HG03196 (cell line): ENCODE results near the gene REPS2.

Source experiments
- ATAC-seq: cut with Tn5 transposase; IDR thresholded peaks from one replicate; pipeline ENCODE4 v1.9.1; 2021; ENCODE audit not compliant: unreplicated experiment

The REPS2 gene

DNA sequence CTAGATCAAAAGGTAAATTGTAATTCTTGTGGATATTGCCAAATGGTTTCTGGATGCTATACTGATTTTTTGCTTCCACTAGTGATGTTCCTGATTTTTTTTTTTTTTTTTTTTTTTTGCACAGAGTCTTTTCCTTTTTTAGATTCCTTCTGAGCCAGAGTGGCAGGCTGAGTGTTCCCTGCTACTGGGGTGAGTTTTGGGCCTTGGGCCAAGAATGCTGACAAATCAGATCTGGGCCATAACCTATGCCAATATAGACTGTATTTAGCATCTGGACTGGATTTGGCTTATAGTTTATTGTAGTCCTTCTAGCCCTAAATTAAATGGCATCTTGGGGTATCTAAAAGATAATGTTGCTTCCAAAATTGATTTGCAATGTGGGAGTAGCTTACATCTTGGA, 52.8 kb downstream of the REPS2 start:
- ATAC-seq = no peak

GRCh38 chrX:17000751-17001150, 54.3 kb downstream of the REPS2 start:
- ATAC-seq = no peak

GRCh38 chrX:17005712-17006368, 59.4 kb downstream of the REPS2 start:
- no peak for ATAC-seq

DNA sequence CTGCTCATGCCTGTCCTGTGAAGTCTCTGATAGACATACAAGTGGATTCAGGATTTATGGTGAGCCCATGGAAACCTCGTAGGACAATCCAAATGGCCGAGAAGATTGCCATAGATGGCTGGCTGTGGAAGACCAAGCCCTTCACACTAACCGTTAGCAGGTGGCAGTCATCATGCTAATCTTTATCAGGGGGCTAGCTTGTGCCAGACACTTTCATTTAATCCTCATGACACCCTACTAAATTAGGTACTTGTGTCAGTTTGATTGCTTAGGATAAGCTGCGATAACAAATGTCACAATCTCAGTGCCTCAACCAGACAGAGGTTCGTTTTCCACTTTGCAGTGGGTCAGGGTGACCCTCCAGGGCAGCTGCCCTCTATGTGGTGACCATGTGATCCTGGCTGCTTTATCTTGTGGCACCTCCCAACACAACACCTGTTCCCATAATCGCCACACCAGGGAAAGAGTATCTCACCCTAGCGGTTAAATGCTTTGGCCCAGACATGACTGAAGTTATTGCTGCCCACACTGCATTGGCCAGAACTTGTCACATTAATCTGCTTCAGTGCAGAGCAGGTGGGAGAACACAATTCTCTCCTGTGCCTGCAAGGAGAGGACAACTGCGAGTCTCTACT, 60.8 kb downstream of the REPS2 start:
- ATAC-seq = no peak

DNA sequence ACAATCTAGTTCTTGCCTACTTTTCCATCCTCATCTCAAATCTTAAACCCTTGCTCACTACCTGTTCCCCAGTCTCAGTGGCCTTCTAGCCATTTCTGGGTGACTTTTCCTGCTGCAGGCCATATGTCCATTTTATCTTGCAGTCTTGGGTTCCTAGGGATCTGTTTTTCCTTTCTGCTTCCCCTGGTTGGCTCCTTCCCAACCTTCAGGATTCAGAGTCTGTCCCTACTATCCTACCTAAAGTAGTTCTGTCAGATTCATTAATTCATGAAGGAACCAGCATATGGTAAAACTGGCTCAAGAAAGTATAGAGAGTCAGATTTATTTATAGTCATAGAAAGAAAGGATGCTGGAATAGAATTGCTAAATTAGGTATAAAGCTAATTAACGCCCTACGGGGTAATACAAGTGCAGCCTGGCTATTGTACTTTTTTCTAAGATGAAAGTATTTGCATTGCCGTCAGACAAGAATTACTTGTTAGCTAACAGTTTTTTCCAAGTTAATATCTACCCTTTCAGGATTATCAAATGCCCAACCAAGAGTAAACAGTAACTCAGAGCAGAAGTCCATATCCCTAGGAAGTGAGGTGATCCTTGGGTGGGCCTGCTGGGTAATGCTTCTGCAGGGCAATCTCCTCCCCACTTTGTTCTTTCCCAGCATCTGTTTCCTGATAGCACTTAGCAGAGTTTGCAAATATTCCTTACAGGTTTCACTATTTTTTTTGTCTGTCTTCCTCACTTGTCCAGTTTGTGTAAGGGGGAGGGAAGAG, 63.6 kb downstream of the REPS2 start:
- no peak for ATAC-seq

DNA sequence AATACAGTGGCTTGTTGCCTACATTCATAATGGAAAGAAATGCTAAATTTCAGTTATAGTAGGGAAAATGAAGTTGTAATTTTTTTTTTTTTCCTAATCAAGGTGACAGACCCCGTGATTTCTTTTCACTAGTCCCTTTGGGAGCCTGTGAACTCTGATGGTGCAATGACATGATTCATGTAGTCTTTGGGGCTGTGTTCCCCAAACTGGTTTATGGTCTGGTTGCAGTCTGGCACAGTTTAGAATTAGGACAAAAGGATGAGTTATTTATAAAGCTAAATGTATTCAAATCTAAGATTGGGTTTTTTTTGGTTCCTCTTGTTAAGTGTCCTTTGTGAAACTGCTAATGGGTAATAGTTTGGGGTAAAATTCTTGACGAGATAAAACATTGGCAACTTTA, 66.0 kb downstream of the REPS2 start:
- no peak for ATAC-seq

- ATAC-seq = no peak
Observed at GRCh38 chrX:17014216-17014615, 67.8 kb downstream of the REPS2 start.

- no peak for ATAC-seq
Observed at GRCh38 chrX:17017134-17017533, 70.7 kb downstream of the REPS2 start.

- ATAC-seq = no peak
Observed at GRCh38 chrX:17020356-17020755, 73.9 kb downstream of the REPS2 start.

- ATAC-seq = no peak
Observed at GRCh38 chrX:17020851-17021821, 74.7 kb downstream of the REPS2 start.

DNA sequence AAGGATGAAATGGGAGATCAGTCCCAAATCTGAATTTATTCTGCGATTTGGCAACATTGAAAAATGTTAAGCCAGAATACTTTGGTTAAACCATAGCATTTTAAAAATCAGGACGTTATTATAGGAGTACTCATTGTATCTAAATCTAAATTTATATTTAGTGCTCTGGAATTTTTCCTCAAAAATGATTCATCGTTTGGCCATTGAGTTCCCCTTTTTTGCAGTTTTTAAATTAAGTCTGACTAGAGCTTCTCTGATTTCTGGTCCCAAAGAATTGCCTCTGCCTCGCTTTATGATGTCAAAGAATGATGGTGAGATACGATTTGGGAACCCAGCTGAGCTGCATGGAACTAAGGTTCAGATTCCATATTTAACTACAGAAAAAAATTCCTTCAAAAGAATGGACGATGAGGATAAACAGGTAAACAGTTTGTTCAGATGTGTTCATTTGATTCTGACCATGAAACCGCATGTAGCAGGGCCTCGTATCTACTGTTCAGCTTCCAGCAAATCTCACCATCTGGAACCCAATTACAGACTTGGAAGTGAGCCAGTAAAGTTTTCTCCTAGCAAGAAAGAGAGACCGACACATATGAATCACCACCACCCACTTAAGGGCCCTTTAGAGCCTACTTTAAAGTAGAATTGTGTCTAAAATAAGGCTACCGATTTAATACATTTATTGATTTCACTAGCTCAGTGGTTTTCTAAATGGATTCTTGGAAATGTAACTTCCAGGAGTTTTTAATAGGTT, 75.6 kb downstream of the REPS2 start:
- no peak for ATAC-seq

DNA sequence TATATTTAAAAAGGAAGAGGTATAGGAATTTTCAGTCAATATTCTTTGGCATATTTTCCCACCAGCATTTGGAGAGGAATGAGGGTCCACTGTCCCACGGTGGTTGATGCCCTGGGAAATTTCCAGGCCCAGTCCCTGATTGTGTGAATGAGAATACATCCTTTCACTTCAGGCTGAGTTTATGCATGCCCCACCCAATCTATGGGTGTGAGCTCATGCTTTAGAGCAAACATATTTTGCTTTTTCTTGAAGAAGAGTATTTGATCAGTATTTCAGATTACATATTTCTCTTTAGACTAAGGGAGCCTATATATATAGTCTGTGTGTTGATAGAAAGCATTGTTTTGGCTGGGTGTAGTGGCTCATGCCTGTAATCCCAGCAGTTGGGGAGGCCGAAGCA, 77.2 kb downstream of the REPS2 start:
- ATAC-seq = no peak

GRCh38 chrX:17024886-17025285, 78.4 kb downstream of the REPS2 start:
- no peak for ATAC-seq

GRCh38 chrX:17025621-17026302, 79.3 kb downstream of the REPS2 start:
- ATAC-seq = no peak

GRCh38 chrX:17027931-17028330, 81.5 kb downstream of the REPS2 start:
- no peak for ATAC-seq

GRCh38 chrX:17028356-17028755, 81.9 kb downstream of the REPS2 start:
- no peak for ATAC-seq

DNA sequence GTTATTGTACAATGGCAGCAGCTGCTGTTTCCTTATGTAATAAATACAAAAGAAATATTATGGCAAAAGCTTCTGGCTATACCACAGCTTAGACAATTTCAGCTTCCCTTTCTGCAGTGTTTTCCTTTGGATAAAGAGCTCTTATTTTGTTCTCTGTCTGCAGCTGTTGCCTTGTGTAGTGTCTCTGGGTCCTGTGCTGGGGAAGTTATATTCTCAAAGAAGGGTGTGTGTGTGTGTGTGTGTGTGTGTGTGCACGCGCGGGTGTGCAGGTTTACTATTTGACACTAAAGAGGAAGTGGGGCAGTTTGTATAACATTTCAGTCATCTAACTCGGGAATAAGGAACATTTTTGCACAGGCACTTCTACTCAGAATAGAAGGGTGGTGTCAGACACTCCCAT, 83.6 kb downstream of the REPS2 start:
- ATAC-seq = no peak

- no peak for ATAC-seq
Observed at GRCh38 chrX:17030580-17031270, 84.3 kb downstream of the REPS2 start.

GRCh38 chrX:17031827-17032226, 85.4 kb downstream of the REPS2 start:
- no peak for ATAC-seq
